Hematopoietic multipotent progenitor cell treated with erythropoietin and hydrocortisone succinate and interleukin-3 and kit ligand, for 8 days (in vitro differentiated cells): Measurements from ENCODE around the gene MGA.

Experiments used
- DNase-seq: peaks from one replicate; pipeline ENCODE4 v3.0.0-alpha.2; 2015

The MGA gene

DNA sequence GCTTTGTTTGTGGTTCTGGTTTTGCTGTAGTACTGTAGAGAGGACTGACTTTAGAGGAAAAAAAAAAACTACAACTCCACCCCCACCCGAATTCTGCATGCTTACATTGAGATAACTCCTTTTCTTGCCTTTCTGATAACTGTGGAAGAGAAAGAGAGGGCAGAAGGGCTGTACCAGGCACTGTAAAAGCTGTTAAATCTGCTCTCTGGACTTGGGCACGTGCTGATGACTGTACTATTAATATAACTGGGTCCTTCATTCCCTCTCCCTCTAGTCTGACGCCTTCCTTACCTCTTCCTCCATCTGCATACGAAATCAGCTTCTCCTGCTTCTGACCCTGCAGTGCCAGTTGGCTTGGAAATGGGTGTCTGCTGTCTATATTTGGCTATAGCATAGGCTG lies 129.0 kb downstream of the MGA start:
- DNase-seq: peak; percentile 81

DNA sequence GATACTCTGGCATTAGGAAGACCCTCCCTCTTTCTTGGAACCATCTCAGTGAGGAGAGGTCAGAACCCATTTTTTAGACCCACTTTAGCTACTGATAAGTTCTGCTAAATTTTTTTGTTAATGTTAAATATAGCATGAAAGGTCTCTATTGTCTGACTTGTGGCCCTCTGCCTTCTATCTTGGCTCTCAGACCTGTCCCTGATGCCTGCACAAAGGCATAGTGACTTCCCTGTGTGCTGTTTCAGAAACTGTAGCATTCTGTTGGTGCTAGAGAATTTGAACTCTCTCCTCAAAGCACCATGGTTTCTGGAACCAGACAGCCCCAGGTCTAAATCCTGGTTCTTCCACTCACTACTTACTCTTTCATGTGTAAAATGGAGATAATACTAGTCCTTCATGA lies 129.5 kb downstream of the MGA start:
- no peak for DNase-seq

DNA sequence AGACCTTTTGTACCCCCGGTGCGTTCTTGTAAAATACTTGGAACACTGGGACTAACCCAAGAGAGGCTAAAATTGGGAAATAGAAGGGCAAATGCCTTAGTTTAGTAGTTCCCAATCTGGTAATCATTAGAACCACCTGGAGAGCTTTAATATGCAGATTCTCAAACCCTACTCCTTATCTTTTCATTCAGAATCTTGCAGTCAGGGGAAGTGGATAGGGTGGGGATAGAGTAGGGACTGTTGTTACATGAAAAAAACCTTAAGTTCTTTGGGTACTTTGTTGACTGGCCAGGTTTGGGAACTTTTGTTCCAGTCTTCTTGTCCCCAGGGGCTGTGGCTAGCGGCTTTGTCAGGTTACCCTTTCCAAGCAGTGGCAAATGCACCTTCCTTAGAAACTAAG lies 130.0 kb downstream of the MGA start:
- DNase-seq: peak; percentile 62

DNA sequence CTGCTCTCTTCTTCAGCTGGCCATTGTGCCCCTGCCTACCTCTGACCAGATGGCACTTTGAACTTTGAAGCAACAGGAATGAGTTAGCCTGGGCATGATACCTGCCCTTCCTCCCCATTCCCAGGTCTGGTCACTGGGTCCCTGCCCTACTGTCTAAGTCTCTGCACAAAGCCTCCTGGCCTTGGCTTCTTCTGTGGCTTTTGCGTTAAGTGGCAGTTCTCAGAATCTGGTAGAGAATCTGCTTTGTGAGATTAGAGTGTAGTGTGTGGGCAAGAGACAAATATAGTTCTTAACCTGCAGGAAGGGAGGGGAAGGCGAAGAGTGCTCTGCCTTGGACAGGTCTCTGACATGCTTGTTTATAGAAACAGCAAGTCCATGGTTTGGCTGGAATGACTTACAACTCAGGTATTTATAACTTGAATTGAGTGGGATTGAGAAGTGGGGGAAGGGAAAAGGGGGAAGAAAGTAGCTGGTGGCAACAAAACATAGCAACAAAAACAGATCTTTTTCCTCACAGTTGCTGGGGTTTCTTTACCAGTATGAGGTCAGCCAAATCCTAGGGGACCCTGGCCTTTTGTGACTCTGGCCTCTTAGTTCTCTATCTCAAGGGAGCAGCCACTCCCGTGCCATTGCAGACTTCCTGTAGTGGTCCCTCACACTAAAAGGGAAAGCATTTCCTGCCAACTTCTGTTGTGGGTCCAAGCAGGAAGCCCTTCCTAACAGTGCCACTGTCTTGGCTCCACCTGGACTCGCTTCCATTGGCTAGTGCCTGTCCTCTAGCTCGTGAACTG lies 130.7 kb downstream of the MGA start:
- DNase-seq: peak; percentile 72

DNA sequence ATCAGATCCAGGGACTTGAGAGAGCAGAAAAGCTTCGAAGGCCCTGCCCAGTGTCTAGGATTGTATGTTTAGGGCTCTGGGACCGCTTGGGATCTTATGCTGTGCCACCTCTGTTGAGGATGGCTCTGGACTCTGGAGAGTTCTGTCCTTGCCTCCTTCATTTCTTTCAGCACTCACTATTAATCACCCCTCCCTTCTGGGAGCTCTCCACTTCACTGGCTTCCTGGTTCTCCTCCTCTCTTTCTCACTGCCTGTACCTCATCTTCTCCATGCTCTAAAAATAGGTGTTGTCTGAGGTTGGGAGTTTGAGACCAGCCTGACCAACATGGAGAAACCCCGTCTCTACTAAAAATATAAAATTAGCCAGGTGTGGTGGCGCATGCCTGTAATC lies 131.3 kb downstream of the MGA start:
- no peak for DNase-seq

DNA sequence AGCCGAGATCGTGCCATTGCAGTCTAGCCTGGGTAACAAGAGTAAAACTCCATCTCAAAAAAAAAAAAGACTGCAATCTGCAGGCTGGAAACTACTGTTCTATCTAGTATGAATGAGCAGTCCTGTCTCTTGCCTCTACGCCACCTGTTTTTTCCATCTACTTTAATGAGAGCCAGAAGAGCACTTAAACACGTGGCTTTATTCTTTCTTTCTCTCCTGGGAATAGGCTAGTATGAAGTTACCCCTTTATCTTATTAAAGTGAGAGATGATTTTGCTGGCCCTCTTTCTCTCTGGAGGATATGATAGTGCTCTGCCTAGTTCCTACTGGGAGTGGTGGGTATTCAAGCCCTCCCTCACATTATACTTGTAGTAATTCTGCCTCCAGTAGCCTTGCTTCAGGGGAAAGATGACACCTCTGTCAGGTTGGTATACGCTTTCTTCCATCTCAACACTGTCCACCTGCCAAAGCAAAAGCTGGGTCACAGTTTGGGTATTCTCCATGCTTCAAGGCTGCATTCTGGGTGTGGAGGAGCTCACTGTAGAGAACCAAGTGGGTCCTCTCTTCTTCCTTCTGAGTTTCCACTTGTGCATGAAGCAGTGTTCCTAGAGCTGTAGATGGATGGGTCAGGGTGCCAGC lies 131.9 kb downstream of the MGA start:
- no peak for DNase-seq

DNA sequence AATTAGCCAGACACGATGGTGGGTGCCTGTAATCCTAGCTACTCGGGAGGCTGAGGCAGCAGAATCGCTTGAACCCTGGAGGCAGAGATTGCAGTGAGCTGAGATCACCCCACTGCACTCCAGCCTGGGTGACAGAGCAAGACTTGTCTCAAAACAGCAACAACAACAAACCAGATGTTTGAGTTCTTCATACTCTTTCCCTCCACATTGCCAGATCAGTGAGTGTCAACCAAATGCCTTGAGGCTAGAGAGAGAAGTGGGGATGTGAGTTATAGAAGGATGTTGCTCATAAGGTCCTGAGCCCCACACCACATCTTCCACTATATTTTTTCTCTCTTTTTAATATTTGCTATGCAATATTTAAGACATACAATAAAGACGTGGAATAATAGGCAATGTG lies 133.9 kb downstream of the MGA start:
- DNase-seq: no peak

DNA sequence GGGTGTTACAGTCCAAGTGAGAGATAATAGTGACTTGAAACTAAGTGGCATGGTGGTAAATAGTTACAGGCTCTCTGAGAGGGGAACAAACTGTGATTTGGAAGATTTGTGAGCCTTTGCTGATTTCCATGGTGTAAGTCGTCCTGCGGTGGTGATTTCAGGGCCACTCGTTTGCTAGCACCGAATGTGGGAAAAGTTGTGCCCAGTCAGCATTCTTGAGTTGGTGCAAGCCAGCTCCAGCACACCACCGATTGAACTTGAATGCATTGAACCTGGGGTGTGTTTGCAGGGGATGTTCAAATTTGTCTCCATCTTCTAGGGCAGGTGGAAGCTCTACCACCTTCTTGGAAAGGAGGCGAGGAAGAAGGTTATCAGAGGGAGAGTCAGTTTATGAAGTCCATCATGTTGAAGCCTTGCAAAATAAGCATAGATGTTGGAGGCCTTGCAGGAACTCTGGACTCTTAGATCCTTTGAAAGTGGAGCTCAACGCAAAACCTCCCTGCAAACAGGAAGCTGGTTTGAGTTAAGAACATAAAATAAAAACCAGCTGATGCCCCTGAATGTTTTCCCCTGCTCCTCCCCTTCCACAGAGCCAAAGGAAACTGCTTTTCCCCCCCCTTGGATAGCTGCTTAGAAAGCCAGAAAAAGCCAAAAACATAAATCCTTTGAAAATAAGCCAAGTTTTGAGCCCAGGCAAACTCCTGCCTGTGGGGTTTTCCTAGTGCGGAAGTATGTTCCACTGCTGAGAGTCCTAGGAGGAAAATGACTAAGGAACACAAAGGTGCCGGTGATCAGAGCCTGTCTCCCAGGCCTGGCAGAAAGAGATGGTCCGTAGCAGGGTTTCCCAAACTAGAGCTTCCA lies 136.0 kb downstream of the MGA start:
- no peak for DNase-seq

DNA sequence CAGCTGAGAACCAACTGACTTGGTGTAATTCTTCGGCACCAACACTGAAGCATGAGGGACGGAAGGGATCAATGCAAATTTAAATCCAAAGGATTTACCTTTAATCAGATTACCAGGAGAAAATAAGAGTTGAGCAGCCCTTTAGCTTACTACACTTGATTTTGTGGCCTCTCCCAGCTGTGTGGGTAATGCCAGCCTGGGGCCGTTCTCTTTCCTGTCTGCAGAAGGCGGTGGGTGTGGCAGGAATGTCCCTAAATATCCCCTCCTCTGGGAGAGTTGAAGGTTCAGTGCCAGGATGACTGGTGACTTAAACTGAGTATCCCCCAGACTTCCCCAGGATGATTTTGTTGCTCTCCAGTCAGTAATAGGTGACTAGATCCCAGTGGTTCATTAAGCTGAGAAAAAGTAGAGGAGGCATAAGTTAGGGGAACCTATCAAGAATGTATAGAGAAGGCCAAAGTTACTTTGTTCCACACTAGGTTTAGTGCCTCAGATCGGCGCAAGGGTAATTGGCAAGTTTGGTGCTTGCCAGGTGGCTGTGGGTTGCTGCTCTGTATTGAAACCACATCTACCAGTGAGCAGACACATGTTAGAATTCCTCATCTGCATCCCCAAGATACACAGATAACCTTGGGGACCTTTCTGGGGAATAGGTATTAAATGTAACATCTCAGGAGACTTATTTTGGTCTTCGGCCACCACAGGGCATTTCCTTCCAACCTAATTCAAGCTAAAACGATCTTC lies 137.2 kb downstream of the MGA start:
- DNase-seq: no peak

DNA sequence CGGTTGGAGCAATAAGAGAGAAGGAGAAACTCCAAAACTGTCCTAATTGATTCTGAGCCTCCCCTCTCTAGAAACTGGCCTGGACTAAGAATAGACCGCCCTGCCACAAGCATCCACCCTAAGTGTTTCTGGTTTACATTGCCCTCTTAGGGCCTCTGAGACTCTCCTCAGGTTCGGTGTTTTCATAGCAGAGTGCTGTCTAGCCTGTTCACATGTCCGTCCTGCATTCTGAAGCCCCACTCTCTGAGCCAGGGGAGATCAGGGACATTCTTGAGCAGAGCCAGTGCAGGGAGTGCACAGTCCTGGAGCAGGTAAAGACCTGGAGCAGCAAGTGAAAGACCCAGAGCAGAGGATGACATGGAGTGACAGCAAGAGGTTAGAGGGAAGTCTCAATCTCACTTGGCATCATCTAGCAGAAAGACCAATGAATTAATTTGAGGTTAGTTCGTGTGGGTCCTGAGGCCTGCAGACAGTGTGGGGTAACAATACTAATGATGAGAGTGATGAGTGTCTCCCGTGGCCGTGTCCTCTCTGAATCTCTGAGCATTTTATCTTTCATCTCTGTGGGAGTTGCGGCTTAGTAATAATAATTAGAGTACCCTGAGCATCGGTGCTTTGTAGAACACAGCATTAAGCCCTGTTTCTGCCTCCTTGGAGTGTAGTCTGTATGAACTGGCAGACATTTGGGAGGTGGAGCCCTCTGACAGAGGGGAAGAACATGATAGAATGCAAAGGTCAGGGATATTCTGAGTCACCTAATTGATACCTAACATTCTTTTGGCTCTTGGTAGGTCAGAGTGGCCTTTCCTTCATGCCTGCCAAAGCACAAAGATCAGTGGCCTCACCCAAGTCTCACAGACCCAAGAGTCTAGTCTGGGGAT lies 138.6 kb downstream of the MGA start:
- DNase-seq: no peak

DNA sequence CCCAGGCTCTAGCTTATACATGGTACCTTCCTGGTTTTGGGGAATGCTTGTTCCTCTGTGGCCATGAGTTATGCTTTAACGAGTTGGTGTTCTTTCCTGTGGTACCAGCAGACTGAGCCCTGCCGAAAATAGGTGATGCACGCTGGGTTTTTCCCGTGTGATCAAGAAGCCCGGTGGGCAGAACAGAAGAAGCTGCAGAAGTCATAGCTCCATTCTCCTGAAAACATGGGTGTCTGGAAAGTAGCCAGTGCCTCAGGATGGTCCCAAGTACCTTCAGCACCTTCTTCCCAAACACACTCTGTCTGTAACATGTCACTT lies 139.2 kb downstream of the MGA start:
- no peak for DNase-seq

DNA sequence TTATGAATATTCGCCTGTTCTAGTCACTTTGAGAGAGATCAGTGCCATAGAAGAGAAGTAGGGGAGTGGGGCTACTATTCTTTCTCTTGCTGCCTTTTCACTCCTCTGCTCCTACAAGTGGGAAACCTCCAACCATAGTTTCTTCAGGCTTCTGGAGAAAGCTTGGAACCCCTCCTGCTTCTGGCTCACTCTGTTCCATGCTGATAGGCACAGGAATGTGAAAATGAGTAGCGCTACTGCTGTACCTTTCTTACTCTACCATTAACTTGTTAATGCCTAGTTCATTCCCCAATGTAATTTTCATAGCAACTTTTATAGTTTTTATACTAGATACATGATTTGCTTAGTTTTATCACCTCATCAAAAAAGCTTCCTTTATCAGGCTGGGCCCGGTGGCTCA lies 141.0 kb downstream of the MGA start:
- no peak for DNase-seq

DNA sequence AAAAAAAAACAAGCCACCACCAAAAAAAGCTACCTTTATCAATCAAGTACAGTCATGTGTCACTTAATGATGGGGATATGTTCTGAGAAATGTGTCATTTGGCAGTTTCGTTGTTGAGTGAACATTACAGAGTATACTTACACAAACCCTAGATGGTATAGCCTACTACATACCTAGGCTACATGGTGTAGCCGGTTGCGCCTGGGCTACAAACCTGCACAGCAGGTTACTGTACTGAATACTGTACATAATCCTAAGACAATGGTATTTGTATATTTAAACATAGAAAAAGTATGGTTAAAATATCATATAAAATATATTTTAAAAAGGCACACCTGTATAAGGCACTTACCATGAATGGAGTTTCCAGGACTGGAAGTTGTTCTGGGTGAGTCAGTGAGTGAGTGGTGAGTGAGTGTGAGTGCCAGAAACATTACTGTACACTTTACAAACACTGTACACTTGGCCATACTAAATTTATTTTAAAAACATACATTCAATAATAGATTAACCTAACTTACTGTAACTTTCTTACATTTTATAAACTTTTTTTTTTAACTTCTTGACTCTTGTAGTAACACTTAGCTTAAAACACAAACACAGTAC lies 141.7 kb downstream of the MGA start:
- DNase-seq: no peak

DNA sequence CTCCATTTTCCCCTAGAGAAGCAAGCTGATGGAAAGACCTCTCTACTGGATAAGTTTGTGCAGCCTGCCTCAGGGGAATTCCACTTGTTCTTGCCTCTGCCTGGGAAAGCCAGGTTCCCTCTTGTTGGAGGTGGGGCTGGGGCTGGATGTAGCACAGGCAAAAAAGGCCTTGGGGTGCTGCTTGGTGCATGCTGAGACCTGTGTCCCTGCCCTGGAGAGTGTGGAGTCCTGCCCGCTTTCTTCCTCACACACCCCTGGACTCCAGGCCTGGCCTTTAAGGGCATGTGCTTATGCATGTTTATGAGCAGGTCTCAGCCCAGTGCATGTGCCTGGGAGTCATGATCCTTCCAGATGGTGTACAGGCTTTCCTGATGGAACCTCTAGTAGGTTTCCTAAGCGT lies 144.2 kb downstream of the MGA start:
- DNase-seq: no peak

DNA sequence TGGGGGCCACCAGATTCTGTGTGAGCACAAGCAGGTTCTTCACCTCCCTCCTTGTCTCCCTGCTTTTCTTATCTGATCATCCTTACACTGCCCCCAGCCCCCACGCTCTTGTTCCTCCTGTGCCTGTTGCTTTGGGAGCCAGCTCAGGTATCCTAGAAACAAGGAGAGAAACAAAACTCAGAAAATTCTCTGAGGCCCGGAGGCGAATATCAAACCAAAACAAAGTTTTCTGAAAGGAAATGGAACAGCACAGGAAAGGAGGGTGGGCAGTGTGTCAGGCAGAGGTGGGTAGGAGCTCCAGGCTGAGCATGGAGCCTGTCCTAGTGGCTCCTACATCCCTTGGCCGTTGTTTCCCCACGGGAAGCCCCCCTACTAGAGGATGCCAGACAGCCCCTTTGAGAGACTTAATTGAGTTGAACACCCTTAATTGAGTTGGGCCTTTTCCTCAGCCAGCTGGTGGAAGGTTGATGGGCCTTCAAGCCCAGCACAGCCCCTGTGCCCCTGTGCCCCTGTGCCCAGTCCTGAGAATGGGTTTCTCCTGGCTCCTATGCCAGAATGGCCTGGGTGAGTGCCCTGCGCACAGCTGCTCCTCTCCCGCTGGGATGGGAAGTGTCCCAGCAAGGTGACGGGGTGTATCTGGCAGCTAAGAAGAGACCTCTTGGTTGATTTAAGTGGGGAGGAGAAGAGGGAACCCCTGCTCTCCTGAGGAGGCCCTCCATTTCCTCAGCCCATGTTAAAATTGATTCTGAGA lies 144.9 kb downstream of the MGA start:
- no peak for DNase-seq

DNA sequence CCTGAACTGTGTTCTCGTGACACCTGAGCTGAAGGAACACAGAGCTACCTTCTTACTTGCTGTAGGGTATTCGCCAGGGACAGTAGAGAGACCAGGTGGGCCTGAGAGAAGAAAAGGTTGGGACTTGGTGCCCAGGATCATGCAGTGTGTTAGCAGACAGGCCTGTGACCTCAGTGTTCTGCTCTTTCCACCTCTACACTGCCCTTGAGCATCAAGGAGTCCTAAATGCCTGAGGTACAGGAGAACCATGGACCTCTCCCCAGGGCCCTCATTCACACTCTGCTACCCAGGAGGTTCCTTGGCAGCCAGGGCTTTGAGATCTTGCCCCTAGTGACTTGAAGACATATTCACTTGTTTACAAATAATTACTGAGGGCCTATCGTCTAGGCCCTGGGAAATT lies 145.5 kb downstream of the MGA start:
- no peak for DNase-seq

DNA sequence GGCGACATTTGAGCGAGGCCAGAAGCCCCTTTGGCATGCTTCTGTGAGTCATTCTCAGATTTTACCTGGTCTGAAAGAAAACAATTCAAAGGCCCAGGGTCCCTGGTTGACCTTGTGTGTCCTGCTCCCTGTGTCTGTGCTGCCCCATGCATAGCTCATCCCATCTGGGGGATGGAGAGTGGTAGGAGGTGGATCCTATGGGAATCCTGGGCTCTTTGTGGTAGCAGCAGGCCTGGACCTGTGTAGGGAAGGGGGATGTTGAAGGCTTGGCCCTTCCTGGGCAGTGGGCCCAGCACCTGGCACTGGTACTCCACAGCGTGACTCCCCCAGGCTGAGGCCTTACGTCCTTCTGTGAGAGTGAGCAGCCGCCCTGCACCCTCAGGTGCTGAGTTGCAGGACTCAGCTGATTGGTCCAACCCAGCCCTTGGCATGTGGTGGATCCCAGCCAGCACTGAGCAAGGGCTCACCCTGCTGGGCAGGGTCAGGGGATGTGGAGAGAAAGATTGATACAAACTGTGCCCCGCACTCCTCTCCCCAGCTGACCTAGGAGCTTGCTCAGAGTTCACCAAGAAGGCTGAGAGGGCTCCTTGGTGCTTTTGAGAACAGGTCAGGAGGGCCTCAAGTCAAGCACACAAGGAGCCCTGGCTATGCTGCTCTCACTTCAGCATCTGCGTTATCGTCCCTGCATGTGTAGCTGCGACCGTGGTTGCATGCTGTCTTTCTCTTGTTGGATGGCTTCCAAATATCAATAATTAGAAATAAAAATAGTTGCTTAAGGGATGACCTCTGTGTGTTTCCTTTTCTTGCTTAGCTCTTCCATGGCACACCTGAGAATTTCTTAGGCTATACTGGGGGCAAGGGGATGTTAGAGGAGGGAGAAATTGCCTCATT lies 146.3 kb downstream of the MGA start:
- peak; percentile 30 for DNase-seq

DNA sequence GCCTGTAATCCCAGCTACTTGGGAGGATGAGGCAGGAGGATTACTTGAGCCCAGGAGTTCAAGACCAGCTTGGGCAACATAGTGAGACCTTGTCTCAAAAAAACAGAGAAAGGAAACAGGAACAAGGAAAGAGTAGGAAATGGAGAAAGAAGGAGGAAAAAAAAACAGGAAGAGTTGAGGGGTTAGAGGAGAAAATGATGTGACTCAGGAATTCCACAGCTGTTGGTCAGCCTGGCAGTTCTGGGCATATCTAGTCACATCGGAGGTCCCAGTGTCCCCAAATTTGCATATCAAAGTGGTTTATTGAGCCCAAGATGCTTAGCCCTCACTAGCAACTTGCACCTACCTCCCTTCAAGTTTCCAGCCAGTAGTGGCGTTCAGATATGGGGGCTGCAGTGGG lies 148.9 kb downstream of the MGA start:
- DNase-seq: no peak

DNA sequence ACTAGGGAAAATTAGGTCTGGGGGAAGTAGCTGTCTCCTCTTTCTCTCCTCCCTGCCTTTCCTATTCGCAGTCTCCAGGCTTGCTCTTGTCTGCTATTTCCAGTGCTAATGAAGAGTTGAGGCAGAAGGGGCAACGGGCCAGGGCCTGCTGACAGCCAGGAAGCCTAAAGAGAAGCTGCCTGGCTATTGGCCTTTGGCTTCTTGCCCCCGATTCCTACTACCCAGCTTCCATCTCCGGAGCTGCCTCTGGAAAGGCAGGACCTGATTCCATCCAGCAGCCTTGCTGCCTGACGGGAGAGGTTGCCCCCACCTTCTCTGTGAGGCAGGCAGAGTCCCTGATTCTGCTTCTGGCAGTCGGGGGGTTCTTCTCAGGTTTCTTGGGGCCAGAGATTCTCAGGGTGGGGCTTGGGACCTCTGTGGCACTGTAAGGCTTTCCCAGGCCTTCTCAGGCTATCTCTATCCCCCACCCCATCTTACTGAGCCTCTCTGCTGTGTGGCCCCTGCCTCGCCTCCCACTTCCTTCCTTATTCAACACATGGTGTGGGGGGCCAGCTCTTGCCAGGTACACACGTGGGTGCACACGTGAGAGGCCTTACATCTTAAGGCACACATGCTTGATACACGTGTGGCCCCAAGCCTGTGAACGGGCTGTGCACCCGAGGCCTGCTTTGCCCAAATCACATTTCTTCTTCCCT lies 149.5 kb downstream of the MGA start:
- DNase-seq: no peak
